ENCODE results near the gene MYO10.

MYO10 gene

DNA sequence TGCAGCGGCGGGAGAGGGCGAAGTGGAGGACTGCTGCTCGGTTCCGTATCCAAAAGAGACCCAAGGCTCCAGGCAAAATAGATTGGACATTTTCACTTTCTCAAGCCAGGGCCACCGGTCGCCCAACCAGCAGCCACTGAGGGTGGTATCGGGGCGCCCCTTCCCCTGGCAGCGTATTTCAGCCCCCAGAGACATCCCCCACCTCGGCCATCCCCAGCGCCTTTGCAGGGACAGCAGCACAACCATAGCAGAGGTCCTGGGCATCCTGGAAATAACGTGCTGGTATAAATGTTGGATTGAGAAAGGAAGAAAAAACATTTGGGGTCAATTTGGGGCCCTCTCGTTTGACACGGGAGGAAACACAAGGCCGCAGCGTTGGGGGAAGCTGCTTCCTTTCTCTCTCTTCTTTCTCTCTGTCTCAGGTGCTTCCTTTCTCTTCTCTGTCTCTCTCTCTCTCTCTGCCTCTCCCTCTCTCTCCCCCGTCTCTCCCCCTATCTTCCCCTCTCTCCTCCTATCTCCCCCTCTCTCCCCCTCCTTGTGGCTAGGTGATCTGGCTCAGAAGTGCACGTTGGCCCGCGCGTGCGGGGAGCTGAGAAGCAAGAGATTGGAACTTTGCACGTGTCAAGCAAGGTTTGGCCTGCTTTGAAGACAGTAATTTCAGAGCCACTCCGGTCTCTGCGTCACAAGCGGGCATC is 318.7 kb downstream of the MYO10 start:
- DNase-seq (ENCODE audit: low spot score) = no peak

DNA sequence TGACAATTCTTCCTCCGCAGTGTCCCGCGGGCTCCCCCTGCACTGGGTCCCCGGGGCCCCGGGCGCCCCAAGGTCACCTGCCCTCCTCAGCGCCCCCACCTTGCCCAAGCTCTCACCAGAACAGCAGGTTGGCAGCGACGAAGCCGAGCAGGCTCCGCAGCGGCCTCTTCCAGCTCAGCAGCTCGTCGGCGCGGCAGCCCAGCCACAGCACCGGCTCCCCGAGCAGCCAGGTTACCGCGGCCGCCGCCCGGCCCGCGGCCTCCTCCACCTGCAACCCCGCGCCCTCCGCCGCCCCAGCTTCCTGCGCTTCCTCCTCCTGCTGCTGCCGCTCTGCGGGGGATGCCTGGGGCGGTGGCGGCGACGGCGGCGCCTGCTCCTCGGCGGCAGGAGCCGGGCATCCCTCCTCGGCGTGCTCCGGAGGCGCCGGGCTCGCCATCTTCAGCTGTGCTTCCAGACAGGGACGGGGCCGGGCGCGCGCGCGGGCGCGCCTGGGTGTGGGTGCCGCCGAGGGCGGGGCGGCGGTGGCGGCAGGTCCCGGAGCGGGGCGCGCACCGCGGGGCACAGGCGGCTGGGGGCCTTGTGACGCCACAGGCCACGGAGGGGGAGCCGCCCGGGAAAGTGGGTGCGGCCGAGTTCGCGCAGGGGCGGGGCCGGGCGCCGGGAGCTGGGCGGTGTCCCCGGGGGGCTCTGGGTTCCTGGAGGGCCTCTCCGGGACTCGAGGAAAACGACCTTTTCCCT is 319.4 kb downstream of the MYO10 start, which contains the start of gene RETREG1:
Gene RETREG1, minus strand, starts transcription at position 462 of the 738 bp plus-strand sequence. Its CDS starts 26 bp downstream, at position 436.
- DNase-seq (ENCODE audit: low spot score) = no peak

DNA sequence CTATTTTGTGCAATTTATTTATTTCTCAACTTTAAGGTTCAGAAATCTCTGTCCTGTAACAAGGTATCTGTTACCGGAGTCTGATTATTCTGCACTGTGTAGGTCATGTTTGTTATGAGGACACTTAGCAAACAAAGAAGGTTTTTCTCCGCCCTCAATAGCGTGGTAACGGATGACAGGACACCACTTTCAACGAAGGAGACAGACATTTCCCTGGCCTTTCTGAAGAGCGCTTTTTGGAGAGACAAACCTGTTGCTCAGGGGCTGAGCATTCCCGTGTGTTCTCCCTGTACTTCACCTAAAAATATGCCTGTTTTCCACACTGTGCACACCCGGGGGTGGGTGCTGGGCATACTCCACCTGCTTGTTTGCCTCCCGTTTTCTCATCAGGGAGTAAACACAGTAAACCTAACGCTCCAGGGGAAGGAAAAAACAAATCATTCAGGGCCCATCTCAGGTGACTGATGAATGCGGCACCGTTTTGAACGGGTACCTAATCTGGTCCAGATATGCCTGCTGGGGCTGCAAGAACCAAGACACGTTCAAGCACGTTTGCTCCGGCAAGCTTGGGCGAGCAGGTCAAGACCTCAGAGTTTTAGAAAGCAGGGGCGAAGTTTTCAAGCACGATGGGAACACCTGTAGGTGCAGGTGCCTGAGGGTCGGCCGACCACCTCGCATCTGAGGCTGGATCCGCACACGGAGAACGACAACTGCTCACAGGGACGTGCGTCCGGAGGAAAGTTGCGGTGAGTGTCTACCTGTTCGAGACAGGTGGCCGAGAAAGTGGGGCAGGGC is 320.1 kb downstream of the MYO10 start:
- peak; percentile 78 for DNase-seq (ENCODE audit: low spot score)

DNA sequence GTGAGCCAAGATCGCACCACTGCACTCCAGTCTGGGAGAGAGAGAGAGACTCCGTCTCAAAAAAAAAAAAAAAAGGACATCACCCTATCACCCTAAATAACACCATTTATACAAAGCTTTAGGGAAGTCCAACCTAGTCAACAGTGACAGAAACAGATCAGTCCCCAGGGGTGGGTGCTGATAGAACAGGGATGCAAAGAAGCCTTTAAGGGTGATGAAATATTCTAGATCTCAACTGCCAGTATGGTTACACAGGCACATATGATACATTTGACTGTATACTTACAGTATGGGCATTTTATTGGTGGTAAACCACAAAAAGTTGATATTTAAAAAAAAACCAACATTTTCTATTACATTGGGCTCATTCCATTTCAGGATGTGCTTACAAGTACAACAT is 324.1 kb downstream of the MYO10 start:
- DNase-seq (ENCODE audit: low spot score) = no peak
